ENCODE data around the gene DENND2C. TPM values are rescaled to one million over a fixed set of nuclear protein-coding genes. Genes with fewer than 3 reads are reported as not detected.

Gene DENND2C
- total RNA-seq, 4 donors from 2014 or later: 33.6 to 60.9 (median 53.6) TPM

DNA sequence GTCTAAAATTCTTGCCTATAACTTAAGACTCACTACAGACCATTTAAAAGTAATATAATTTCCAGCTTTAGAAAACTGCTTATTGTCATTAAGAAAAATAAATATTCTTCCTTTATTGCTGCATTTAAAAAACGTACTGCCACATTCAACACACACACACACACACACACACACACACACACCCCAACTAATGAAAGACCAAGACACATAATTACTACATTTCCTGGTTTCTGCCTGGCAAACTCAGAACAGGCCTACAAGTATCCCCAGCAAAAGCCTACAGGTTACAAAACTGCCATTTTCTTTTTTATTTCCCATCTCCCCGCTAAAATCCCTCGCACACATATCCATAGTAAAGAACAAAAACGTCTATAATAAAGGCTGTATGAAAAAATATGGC, 1.5 kb downstream of the DENND2C start:
- no peak for DNase-seq (ENCODE audit: low spot score in 2 of 2)
- Histone ChIP-seq H3K27me3 (no peaks in the 10 kb centered on the region), H3K27ac (no peak overlapping the region), H3K36me3 (no peaks in the 10 kb centered on the region), H3K9me3 (no peaks in the 10 kb centered on the region), H3K4me3 (peak overlapping the region; percentile 72), H3K4me1 (peaks cover 28% of the 10 kb centered on the region)
- WGBS: 73% methylated on average over 4 of the region's 4 CpGs
- TF ChIP-seq POLR2A (IDR thresholded peaks at IDR 0.05): no peak
- no peak for TF ChIP-seq POLR2AphosphoS5 (IDR thresholded peaks at IDR 0.05)
- no peak for TF ChIP-seq EP300 (IDR thresholded peaks at IDR 0.05)
- TF ChIP-seq, protein P1, sequence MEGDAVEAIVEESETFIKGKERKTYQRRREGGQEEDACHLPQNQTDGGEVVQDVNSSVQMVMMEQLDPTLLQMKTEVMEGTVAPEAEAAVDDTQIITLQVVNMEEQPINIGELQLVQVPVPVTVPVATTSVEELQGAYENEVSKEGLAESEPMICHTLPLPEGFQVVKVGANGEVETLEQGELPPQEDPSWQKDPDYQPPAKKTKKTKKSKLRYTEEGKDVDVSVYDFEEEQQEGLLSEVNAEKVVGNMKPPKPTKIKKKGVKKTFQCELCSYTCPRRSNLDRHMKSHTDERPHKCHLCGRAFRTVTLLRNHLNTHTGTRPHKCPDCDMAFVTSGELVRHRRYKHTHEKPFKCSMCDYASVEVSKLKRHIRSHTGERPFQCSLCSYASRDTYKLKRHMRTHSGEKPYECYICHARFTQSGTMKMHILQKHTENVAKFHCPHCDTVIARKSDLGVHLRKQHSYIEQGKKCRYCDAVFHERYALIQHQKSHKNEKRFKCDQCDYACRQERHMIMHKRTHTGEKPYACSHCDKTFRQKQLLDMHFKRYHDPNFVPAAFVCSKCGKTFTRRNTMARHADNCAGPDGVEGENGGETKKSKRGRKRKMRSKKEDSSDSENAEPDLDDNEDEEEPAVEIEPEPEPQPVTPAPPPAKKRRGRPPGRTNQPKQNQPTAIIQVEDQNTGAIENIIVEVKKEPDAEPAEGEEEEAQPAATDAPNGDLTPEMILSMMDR (IDR thresholded peaks at IDR 0.05): no peak

DNA sequence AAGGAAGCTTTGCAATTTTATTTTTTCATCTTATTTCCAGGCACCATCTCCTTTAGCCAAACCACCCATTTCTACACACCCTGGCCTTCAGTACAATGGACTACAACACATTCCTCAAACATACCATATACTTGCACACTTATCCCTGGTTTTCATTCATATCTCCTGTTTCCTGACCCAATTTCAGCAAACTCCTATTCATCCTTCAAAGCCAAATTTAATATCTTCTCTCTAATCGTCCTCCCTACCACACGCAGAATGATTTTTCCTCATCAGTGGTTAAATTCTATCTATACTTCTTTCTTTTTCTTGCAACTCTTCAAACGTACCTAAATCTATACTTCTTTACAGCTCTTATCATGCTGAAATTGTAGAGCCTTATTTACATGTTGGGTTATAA, 2.9 kb downstream of the DENND2C start:
- H3K27ac ChIP-seq: no peak overlapping the region
- DNase-seq (ENCODE audit: low spot score in 2 of 2): no peak
- no peak overlapping the region for H3K4me3 ChIP-seq
- H3K36me3 ChIP-seq: no peaks in the 10 kb centered on the region
- no peaks in the 10 kb centered on the region for H3K27me3 ChIP-seq
- peaks cover 28% of the 10 kb centered on the region for H3K4me1 ChIP-seq
- no peaks in the 10 kb centered on the region for H3K9me3 ChIP-seq
- 92% methylated on average over 3 of the region's 3 CpGs for WGBS
- TF ChIP-seq POLR2AphosphoS5 (IDR thresholded peaks at IDR 0.05) (no peak), EP300 (IDR thresholded peaks at IDR 0.05) (no peak), POLR2A (IDR thresholded peaks at IDR 0.05) (no peak)
- TF ChIP-seq, protein P1 (IDR thresholded peaks at IDR 0.05): no peak

DNA sequence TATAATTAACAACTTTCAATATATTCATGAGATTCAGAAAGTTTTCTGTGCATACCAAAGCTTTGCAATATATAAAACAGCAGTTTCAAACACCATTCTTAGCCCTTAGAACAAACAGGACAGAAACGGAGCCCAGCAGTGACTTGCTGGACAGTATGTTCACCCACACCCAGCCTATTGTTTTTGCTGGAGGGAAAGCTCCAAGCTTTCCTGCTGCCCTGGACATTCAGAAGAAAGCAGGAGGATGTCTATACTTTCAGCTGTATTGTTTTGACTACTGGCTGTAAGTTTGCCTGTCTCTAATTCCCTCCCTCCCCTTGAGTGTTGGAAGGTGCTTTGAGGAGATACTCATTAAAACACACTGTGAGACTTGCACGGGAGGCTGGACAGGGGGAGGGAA, 9.6 kb downstream of the DENND2C start:
- DNase-seq (ENCODE audit: low spot score in 2 of 2): no peak
- no peaks in the 10 kb centered on the region for H3K36me3 ChIP-seq
- H3K4me3 ChIP-seq: no peak overlapping the region
- TF ChIP-seq, protein P1 (IDR thresholded peaks at IDR 0.05): no peak
- TF ChIP-seq POLR2AphosphoS5 (IDR thresholded peaks at IDR 0.05): no peak
- no peak for TF ChIP-seq EP300 (IDR thresholded peaks at IDR 0.05)
- no peak for TF ChIP-seq POLR2A (IDR thresholded peaks at IDR 0.05)
- 21% methylated on average over 2 of the region's 2 CpGs for WGBS
- H3K4me1 ChIP-seq: no peaks in the 10 kb centered on the region
- H3K27me3 ChIP-seq: no peaks in the 10 kb centered on the region
- H3K9me3 ChIP-seq: no peaks in the 10 kb centered on the region
- H3K27ac ChIP-seq: no peak overlapping the region

DNA sequence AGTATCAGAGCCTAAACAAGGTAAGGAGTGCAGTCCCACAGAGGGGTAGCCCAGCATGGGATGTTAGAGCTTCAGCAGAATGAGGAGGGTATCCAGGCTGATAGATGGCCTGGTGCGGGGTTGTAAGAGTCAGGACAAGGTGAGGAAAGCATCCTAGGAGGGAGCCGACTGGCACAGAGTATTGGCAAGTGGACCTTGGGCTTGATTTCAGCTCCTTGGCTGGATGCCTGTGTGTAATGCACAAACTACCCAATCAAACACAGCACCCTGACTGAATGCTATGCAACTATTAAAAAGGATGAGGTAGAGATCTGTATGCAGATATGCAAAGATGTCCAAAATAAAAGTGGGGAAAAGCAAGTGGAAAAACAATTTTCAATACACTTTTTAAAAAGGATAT, 18.0 kb downstream of the DENND2C start:
- Histone ChIP-seq H3K27me3 (no peaks in the 10 kb centered on the region), H3K9me3 (no peaks in the 10 kb centered on the region), H3K27ac (no peak overlapping the region), H3K36me3 (no peaks in the 10 kb centered on the region), H3K4me3 (no peak overlapping the region), H3K4me1 (no peaks in the 10 kb centered on the region)
- 64% methylated on average over 2 of the region's 2 CpGs for WGBS
- no peak for DNase-seq (ENCODE audit: low spot score in 2 of 2)
- TF ChIP-seq POLR2A (IDR thresholded peaks at IDR 0.05) (no peak), EP300 (IDR thresholded peaks at IDR 0.05) (no peak), POLR2AphosphoS5 (IDR thresholded peaks at IDR 0.05) (no peak)
- TF ChIP-seq, protein P1 (IDR thresholded peaks at IDR 0.05): no peak

- DNase-seq (ENCODE audit: low spot score in 2 of 2): no peak
- WGBS: 100% methylated on average over 1 of the region's 1 CpG
- Histone ChIP-seq H3K9me3 (no peaks in the 10 kb centered on the region), H3K27ac (no peak overlapping the region), H3K4me3 (no peak overlapping the region), H3K36me3 (no peaks in the 10 kb centered on the region), H3K27me3 (no peaks in the 10 kb centered on the region), H3K4me1 (no peaks in the 10 kb centered on the region)
- TF ChIP-seq, protein P1 (IDR thresholded peaks at IDR 0.05): no peak
- TF ChIP-seq POLR2A (IDR thresholded peaks at IDR 0.05): no peak
- TF ChIP-seq EP300 (IDR thresholded peaks at IDR 0.05): no peak
- no peak for TF ChIP-seq POLR2AphosphoS5 (IDR thresholded peaks at IDR 0.05)
These were observed 21.3 kb downstream of the DENND2C start for GRCh38 chr1:114648503-114648902.
